Measurements from ENCODE around the gene KCNK10.

- no peak for TF ChIP-seq EZH2 (IDR thresholded peaks at IDR 0.05; ENCODE audit: borderline replicate concordance, low read length)
- TF ChIP-seq, protein P1, sequence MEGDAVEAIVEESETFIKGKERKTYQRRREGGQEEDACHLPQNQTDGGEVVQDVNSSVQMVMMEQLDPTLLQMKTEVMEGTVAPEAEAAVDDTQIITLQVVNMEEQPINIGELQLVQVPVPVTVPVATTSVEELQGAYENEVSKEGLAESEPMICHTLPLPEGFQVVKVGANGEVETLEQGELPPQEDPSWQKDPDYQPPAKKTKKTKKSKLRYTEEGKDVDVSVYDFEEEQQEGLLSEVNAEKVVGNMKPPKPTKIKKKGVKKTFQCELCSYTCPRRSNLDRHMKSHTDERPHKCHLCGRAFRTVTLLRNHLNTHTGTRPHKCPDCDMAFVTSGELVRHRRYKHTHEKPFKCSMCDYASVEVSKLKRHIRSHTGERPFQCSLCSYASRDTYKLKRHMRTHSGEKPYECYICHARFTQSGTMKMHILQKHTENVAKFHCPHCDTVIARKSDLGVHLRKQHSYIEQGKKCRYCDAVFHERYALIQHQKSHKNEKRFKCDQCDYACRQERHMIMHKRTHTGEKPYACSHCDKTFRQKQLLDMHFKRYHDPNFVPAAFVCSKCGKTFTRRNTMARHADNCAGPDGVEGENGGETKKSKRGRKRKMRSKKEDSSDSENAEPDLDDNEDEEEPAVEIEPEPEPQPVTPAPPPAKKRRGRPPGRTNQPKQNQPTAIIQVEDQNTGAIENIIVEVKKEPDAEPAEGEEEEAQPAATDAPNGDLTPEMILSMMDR (IDR thresholded peaks at IDR 0.05; ENCODE audit: low read length), result no peak
Measured at GRCh38 chr14:88296351-88296750, 26.7 kb downstream of the KCNK10 start.

All from OCI-LY1 (cell line).